ENCODE data around the gene OR6N2.

Gene OR6N2

GRCh38 chr1:158752155-158752712 is 28.8 kb downstream of the OR6N2 start:
- no peak for DNase-seq

- DNase-seq = no peak
Measured at GRCh38 chr1:158735848-158736247, 45.2 kb downstream of the OR6N2 start.

GRCh38 chr1:158732524-158732923 is 48.5 kb downstream of the OR6N2 start:
- no peak for DNase-seq

GRCh38 chr1:158731707-158732106 is 49.3 kb downstream of the OR6N2 start:
- DNase-seq = no peak

GRCh38 chr1:158730453-158730852 is 50.6 kb downstream of the OR6N2 start:
- no peak for DNase-seq

GRCh38 chr1:158728510-158729225 is 52.3 kb downstream of the OR6N2 start:
- no peak for DNase-seq

- DNase-seq = no peak
Measured at GRCh38 chr1:158724442-158724841, 56.6 kb downstream of the OR6N2 start.
